Lower lobe of right lung (tissue), 2 donors: ENCODE data around the gene WDR31. TPM values are rescaled to one million over a fixed set of nuclear protein-coding genes. Genes with fewer than 3 reads are reported as not detected.

Experiments
- ATAC-seq, 2 donors: fragments of 200-7000 bp; cut with Tn5 transposase; one replicate each; pipeline ENCODE4 v1.9.1; 2020 to 2022; ENCODE audit warnings: mild to moderate bottlenecking in 2 of 2, moderate library complexity in 2 of 2
- DNase-seq: peaks from one replicate; pipeline ENCODE4 v3.0.0-alpha.2; 2020
- H3K27ac ChIP-seq: fragments of 200-600 bp; one replicate; pipeline ENCODE4 v1.8.0; 2022
- H3K27me3 ChIP-seq: fragments of 200-600 bp; one replicate; pipeline ENCODE4 v1.8.0; 2022; ENCODE audit warnings: low read depth
- H3K36me3 ChIP-seq: fragments of 200-600 bp; one replicate; pipeline ENCODE4 v1.8.0; 2022; ENCODE audit warnings: mild to moderate bottlenecking
- H3K4me1 ChIP-seq: fragments of 200-600 bp; one replicate; pipeline ENCODE4 v1.8.0; 2022
- H3K4me3 ChIP-seq: fragments of 200-600 bp; one replicate; pipeline ENCODE4 v1.8.0; 2022; ENCODE audit warnings: mild to moderate bottlenecking
- H3K9me3 ChIP-seq: fragments of 200-600 bp; one replicate; pipeline ENCODE4 v1.8.0; 2022
- CTCF ChIP-seq: fragments of 200-600 bp; IDR thresholded peaks from one replicate; pipeline ENCODE4 v1.8.0; 2022; ENCODE audit warnings: antibody characterized with exemption, mild to moderate bottlenecking
- intact Hi-C: fragments of 100-400 bp; cut with DNase I; formaldehyde crosslinking; loops from one replicate; pipeline ENCODE4 v1.11.0; 2022
- long read RNA-seq: library from polyadenylated mRNA; unstranded; transcript quantifications from one replicate; pipeline ENCODE4 v2.0.0, GENCODE V29; 2021
- total RNA-seq: library from RNA; stranded (reverse); fragmentation: NEBNext Ultra II Directional; extraction: Animal tissue kit (Norgen Biotek cat#: 25700); gene quantifications from one replicate; pipeline ENCODE4 v1.2.1, GENCODE V29; 2021
- donor health status: DM: no; HTN: yes; CAD: no; lungs with severe emphysema.

Gene WDR31
- total RNA-seq, result 4.5 TPM
- long read RNA-seq, full-length matches to known transcripts, result 5 of 6 reads
- long read RNA-seq, partial matches to known transcripts, result 0 of 6 reads
- long read RNA-seq, other reads (novel, unspliced or antisense), result 1 of 6 reads

GRCh38 chr9:113340011-113340699 lies at the start of gene WDR31:
TSS of gene WDR31 (minus strand) at chr9:113340275. CDS start at chr9:113332022, 8,253 bp downstream.
- ATAC-seq, result peak; percentile 96 to 98
- H3K36me3 ChIP-seq, result no peaks in the 10 kb centered on the region
- no peak for TF ChIP-seq CTCF
- H3K4me1 ChIP-seq, result peaks cover 22% of the 10 kb centered on the region
- H3K27ac ChIP-seq, result peak within 1 kb of the TSS; percentile 83
- intact Hi-C loops, result no loop called here
- H3K9me3 ChIP-seq, result no peaks in the 10 kb centered on the region
- peak within 1 kb of the TSS; percentile 94 for H3K4me3 ChIP-seq
- peak; percentile 91 for DNase-seq
- H3K27me3 ChIP-seq, result no peaks in the 10 kb centered on the region

- Histone ChIP-seq H3K27ac (no peak overlapping the region), H3K4me1 (no peaks in the 10 kb centered on the region), H3K36me3 (peaks cover 71% of the 10 kb centered on the region), H3K27me3 (no peaks in the 10 kb centered on the region), H3K9me3 (no peaks in the 10 kb centered on the region), H3K4me3 (no peak overlapping the region)
- intact Hi-C loops, result no loop called here
- TF ChIP-seq CTCF, result no peak
- ATAC-seq (no peak), DNase-seq (no peak)
These were observed 49.4 kb upstream of the WDR31 start for GRCh38 chr9:113389451-113389850.

GRCh38 chr9:113388833-113389232 lies 48.8 kb upstream of the WDR31 start:
- ATAC-seq (no peak), DNase-seq (no peak)
- intact Hi-C loops, result no loop called here
- no peak overlapping the region for H3K4me3 ChIP-seq
- TF ChIP-seq CTCF, result no peak
- peaks cover 69% of the 10 kb centered on the region for H3K36me3 ChIP-seq
- no peaks in the 10 kb centered on the region for H3K27me3 ChIP-seq
- no peaks in the 10 kb centered on the region for H3K9me3 ChIP-seq
- H3K27ac ChIP-seq, result no peak overlapping the region
- no peaks in the 10 kb centered on the region for H3K4me1 ChIP-seq

GRCh38 chr9:113387560-113388230 lies 47.6 kb upstream of the WDR31 start:
- Histone ChIP-seq H3K27ac (no peak overlapping the region), H3K36me3 (peaks cover 58% of the 10 kb centered on the region), H3K9me3 (no peaks in the 10 kb centered on the region), H3K4me1 (no peaks in the 10 kb centered on the region), H3K27me3 (no peaks in the 10 kb centered on the region), H3K4me3 (no peak overlapping the region)
- no peak for TF ChIP-seq CTCF
- no peak for ATAC-seq
- intact Hi-C loops, result no loop called here
- no peak for DNase-seq

- Histone ChIP-seq H3K4me1 (no peaks in the 10 kb centered on the region), H3K27ac (no peak overlapping the region), H3K9me3 (no peaks in the 10 kb centered on the region), H3K36me3 (peaks cover 49% of the 10 kb centered on the region), H3K27me3 (no peaks in the 10 kb centered on the region), H3K4me3 (no peak overlapping the region)
- ATAC-seq, result no peak
- no peak for TF ChIP-seq CTCF
- no peak for DNase-seq
- intact Hi-C loops, result no loop called here
These were observed 46.7 kb upstream of the WDR31 start for GRCh38 chr9:113386571-113387393.
